Keratinocyte (primary cell): ENCODE results near the gene MAS1L. TPM values are rescaled to one million over a fixed set of nuclear protein-coding genes. Genes with fewer than 3 reads are reported as not detected.

Experiments used
- DNase-seq: peaks from one replicate; pipeline ENCODE4 v3.0.0-alpha.2; 2011; ENCODE audit warnings: low read depth, missing footprints, low spot score
- FAIRE-seq: peaks from 2 replicates; lab custom pipeline; 2011; peaks lifted over from hg19 to GRCh38; lab: Jason Lieb, UNC
- H2AFZ ChIP-seq: 2 replicates; pipeline ENCODE4 v1.6.0; 2012; ENCODE audit warnings: low read length, control low read depth, inconsistent platforms; ENCODE audit not compliant: control insufficient read depth
- H3K27ac ChIP-seq: 2 replicates; pipeline ENCODE4 v1.5.1; 2011; ENCODE audit warnings: low read length; ENCODE audit not compliant: control insufficient read depth, insufficient read depth
- H3K27me3 ChIP-seq: 3 replicates; pipeline ENCODE4 v1.6.0; 2011; ENCODE audit warnings: low read length; ENCODE audit not compliant: control insufficient read depth, insufficient read depth; ENCODE audit errors: extremely low read depth
- H3K36me3 ChIP-seq, 2 experiments: 2 replicates in 1 of 2; 3 replicates in 1 of 2; pipeline ENCODE4 v1.5.1; 2011; ENCODE audit warnings: low read length in 2 of 2, mild to moderate bottlenecking in 1 of 2; ENCODE audit not compliant: control insufficient read depth in 2 of 2, insufficient read depth in 2 of 2; ENCODE audit errors: extremely low read depth in 1 of 2
- H3K4me1 ChIP-seq: 3 replicates; pipeline ENCODE4 v1.5.1; 2011; ENCODE audit warnings: low read length; ENCODE audit not compliant: control insufficient read depth, insufficient read depth; ENCODE audit errors: extremely low read depth
- H3K4me2 ChIP-seq: 3 replicates; pipeline ENCODE4 v1.6.0; 2011; ENCODE audit warnings: low read depth, low read length; ENCODE audit not compliant: control insufficient read depth, insufficient read depth; ENCODE audit errors: extremely low read depth
- H3K4me3 ChIP-seq, 3 experiments: fragments of 200-600 bp in 1 of 3; sonication (generic) in 1 of 3; 2 replicates in 2 of 3; 3 replicates in 1 of 3; pipeline ENCODE4 v1.5.1; 2011 to 2016; ENCODE audit warnings: low read length in 3 of 3, mild to moderate bottlenecking in 3 of 3, control low read depth in 2 of 3, inconsistent platforms in 1 of 3, low read depth in 1 of 3, mixed read lengths in 1 of 3, mixed run types in 1 of 3, moderate library complexity in 1 of 3; ENCODE audit not compliant: control insufficient read depth in 2 of 3, insufficient read depth in 2 of 3; ENCODE audit errors: extremely low read depth in 1 of 3
- H3K79me2 ChIP-seq: 2 replicates; pipeline ENCODE4 v1.6.0; 2012; ENCODE audit warnings: low read length; ENCODE audit not compliant: control insufficient read depth, insufficient read depth
- H3K9ac ChIP-seq: 3 replicates; pipeline ENCODE4 v1.6.0; 2011; ENCODE audit warnings: low read length; ENCODE audit not compliant: control insufficient read depth, insufficient read depth; ENCODE audit errors: extremely low read depth
- H3K9me1 ChIP-seq: 3 replicates; pipeline ENCODE4 v1.6.0; 2011; ENCODE audit warnings: low read length; ENCODE audit not compliant: control insufficient read depth, insufficient read depth; ENCODE audit errors: extremely low read depth
- H3K9me3 ChIP-seq: 2 replicates; pipeline ENCODE4 v1.5.1; 2012; ENCODE audit warnings: low read depth, low read length; ENCODE audit not compliant: control insufficient read depth
- H4K20me1 ChIP-seq: 3 replicates; pipeline ENCODE4 v1.6.0; 2011; ENCODE audit warnings: low read length; ENCODE audit not compliant: control insufficient read depth, insufficient read depth; ENCODE audit errors: extremely low read depth
- CTCF ChIP-seq, 3 experiments: IDR thresholded peaks in 1 of 3; conservative IDR thresholded peaks in 1 of 3; optimal IDR thresholded peaks in 1 of 3; 2 replicates in 2 of 3; 3 replicates in 1 of 3; pipeline versions ENCODE3 to v1.5.1; 2011; ENCODE audit warnings: low read length in 3 of 3, mild to moderate bottlenecking in 3 of 3, moderate library complexity in 2 of 3, control low read depth in 1 of 3, inconsistent platforms in 1 of 3; ENCODE audit not compliant: insufficient read depth in 2 of 3; ENCODE audit errors: extremely low read depth in 1 of 3
- EZH2 ChIP-seq: IDR thresholded peaks from one replicate; pipeline ENCODE4 v1.6.1; 2012; ENCODE audit warnings: inconsistent platforms, mild to moderate bottlenecking, low read length, moderate library complexity
- dilution Hi-C: fragments of 300-500 bp; cut with MboI; formaldehyde crosslinking; loops from one replicate; pipeline ENCODE4 v1.7.0; 2020; ENCODE audit warnings: low sequenced_read_pairs; ENCODE audit not compliant: extremely low pct_ligation_motif_present
- polyA plus RNA-seq, 5 experiments: library from polyadenylated mRNA; depleted of rRNA in 3 of 5; stranded (reverse) in 3 of 5; stranded (forward) in 1 of 5; unstranded in 1 of 5; fragments of >200 nt; gene quantifications; 1 replicate in 1 of 5; 2 replicates in 3 of 5; 3 replicates in 1 of 5; pipeline versions ENCODE4 v1.2.1 to v1.2.3, GENCODE V29; 2011 to 2012; ENCODE audit warnings: missing spikeins in 2 of 5, low read depth in 1 of 5, low replicate concordance in 1 of 5

MAS1L gene
- polyA plus RNA-seq, 1 donor (not counting 4 experiments of a cell fraction or from before 2014, with no cell fraction given), result not detected

- Histone ChIP-seq H3K79me2 (no peaks in the 10 kb centered on the region), H3K9me1 (no peaks in the 10 kb centered on the region), H3K36me3 (no peaks in the 10 kb centered on the region), H4K20me1 (no peaks in the 10 kb centered on the region), H3K4me3 (no peak overlapping the region), H3K27ac (no peak overlapping the region), H2AFZ (no peak overlapping the region), H3K9ac (no peak overlapping the region), H3K9me3 (no peaks in the 10 kb centered on the region), H3K4me2 (no peak overlapping the region), H3K4me1 (no peaks in the 10 kb centered on the region), H3K27me3 (no peaks in the 10 kb centered on the region)
- no peak for TF ChIP-seq EZH2
- TF ChIP-seq CTCF (optimal IDR thresholded peaks at IDR 0.05 in 1 of 3, IDR thresholded peaks at IDR 0.05 in 1 of 3, conservative IDR thresholded peaks at IDR 0.05 in 1 of 3; ENCODE audit: extremely low read depth in 1 of 3, insufficient read depth in 2 of 3, low read length in 3 of 3), result no peak
- DNase-seq (no peak), FAIRE-seq (no peak)
- dilution Hi-C loops, result no loop called here
These were observed 1.5 kb upstream of the MAS1L start for GRCh38 chr6:29489286-29489685.

DNA sequence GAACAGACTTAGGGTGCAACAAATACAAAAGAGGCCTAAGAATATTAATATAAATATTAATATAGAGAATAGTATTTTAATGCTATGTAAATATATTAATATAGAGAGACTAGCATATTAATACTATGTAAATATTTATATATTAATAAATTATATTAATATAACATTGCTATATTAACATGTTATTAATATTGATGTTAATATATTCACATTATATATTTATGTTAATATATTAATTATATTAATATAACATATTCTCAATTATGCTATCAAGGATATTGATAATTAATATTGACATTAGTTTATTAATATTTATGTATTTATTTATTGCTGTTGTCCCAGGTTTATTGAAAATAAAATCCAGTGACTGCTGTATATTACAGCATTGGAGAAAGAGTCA is 1.1 kb upstream of the MAS1L start:
- Histone ChIP-seq H3K79me2 (no peaks in the 10 kb centered on the region), H3K27me3 (no peaks in the 10 kb centered on the region), H3K4me3 (no peak overlapping the region), H3K9me3 (no peaks in the 10 kb centered on the region), H3K27ac (no peak overlapping the region), H4K20me1 (no peaks in the 10 kb centered on the region), H2AFZ (no peak overlapping the region), H3K36me3 (no peaks in the 10 kb centered on the region), H3K9me1 (no peaks in the 10 kb centered on the region), H3K9ac (no peak overlapping the region), H3K4me2 (no peak overlapping the region), H3K4me1 (no peaks in the 10 kb centered on the region)
- TF ChIP-seq CTCF (optimal IDR thresholded peaks at IDR 0.05 in 1 of 3, IDR thresholded peaks at IDR 0.05 in 1 of 3, conservative IDR thresholded peaks at IDR 0.05 in 1 of 3; ENCODE audit: extremely low read depth in 1 of 3, insufficient read depth in 2 of 3, low read length in 3 of 3), result no peak
- TF ChIP-seq EZH2, result no peak
- DNase-seq, result no peak
- dilution Hi-C loops, result no loop called here
- FAIRE-seq, result no peak
